HL-60 (cell line): ENCODE measurements around the gene ARL4C.

ENCODE experiments used
- DNase-seq, 2 experiments: peaks; one replicate each; pipeline ENCODE4 v3.0.0-alpha.2; 2010 to 2020; ENCODE audit warnings: low read depth in 1 of 2, low spot score in 1 of 2
- H3K27ac ChIP-seq: fragments of 250-450 bp; sonication (Bioruptor Pico); replicated peaks from 2 replicates; pipeline ENCODE4 v1.5.1; 2020; ENCODE audit warnings: mild to moderate bottlenecking, moderate library complexity
- H3K27me3 ChIP-seq: fragments of 250-450 bp; sonication (Bioruptor Pico); 2 replicates; pipeline ENCODE4 v1.5.1; 2021; ENCODE audit warnings: mild to moderate bottlenecking, moderate library complexity; ENCODE audit not compliant: insufficient read depth, poor library complexity, severe bottlenecking
- H3K4me3 ChIP-seq: replicated peaks from 2 replicates; pipeline ENCODE4 v1.5.1; 2011; ENCODE audit warnings: mild to moderate bottlenecking, control low read depth, low read length; ENCODE audit not compliant: insufficient read depth
- GABPA ChIP-seq: IDR thresholded peaks from 2 replicates; pipeline ENCODE4 v1.6.1; 2012; ENCODE audit warnings: low read depth
- POLR2AphosphoS5 ChIP-seq: IDR thresholded peaks from 2 replicates; pipeline ENCODE4 v1.6.1; 2012; ENCODE audit warnings: low read depth
- REST ChIP-seq: IDR thresholded peaks from 2 replicates; pipeline ENCODE4 v1.6.1; 2012; ENCODE audit warnings: low read depth; ENCODE audit not compliant: insufficient replicate concordance
- SPI1 ChIP-seq: IDR thresholded peaks from 2 replicates; pipeline ENCODE4 v1.6.1; 2012; ENCODE audit warnings: low read depth, mild to moderate bottlenecking, borderline replicate concordance
- TF ChIP-seq, protein P1 (sequence below): IDR thresholded peaks from one replicate; pipeline ENCODE4 v1.5.1; 2011; ENCODE audit warnings: low read length, control low read depth, inconsistent platforms; ENCODE audit not compliant: insufficient read depth

Gene ARL4C

DNA sequence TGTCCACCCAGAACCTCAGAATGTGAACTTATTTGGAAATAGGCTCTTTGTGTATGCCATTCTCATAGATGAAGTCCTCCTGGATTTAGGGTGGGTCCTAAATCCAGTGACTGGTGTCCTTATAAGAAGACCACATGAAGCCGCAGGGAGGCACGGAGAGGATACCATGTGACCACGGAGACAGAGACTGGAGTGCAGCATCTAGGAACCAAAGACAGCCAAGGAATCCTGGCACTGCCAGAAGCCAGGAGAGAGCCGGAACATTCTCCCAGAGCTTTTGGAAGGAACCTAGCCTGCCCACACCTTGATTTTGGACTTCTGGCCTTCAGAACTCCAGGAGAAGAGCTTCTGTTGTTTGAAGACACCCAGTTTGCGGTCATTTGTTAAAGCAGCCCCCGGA is 49.7 kb downstream of the ARL4C start:
- Histone ChIP-seq H3K27me3 (no peaks in the 10 kb centered on the region), H3K27ac (peak overlapping the region; percentile 85), H3K4me3 (no peak overlapping the region)
- TF ChIP-seq, protein P1, sequence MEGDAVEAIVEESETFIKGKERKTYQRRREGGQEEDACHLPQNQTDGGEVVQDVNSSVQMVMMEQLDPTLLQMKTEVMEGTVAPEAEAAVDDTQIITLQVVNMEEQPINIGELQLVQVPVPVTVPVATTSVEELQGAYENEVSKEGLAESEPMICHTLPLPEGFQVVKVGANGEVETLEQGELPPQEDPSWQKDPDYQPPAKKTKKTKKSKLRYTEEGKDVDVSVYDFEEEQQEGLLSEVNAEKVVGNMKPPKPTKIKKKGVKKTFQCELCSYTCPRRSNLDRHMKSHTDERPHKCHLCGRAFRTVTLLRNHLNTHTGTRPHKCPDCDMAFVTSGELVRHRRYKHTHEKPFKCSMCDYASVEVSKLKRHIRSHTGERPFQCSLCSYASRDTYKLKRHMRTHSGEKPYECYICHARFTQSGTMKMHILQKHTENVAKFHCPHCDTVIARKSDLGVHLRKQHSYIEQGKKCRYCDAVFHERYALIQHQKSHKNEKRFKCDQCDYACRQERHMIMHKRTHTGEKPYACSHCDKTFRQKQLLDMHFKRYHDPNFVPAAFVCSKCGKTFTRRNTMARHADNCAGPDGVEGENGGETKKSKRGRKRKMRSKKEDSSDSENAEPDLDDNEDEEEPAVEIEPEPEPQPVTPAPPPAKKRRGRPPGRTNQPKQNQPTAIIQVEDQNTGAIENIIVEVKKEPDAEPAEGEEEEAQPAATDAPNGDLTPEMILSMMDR, result no peak
- TF ChIP-seq SPI1 (no peak), POLR2AphosphoS5 (no peak), REST (no peak), GABPA (no peak)
- DNase-seq, result no peak

- Histone ChIP-seq H3K27me3 (no peaks in the 10 kb centered on the region), H3K27ac (peak overlapping the region; percentile 85), H3K4me3 (no peak overlapping the region)
- peak; percentile 91 to 97 for DNase-seq
- TF ChIP-seq SPI1, result peak; percentile 99
- TF ChIP-seq GABPA, result no peak
- TF ChIP-seq POLR2AphosphoS5, result peak; percentile 86
- TF ChIP-seq, protein P1, result no peak
- TF ChIP-seq REST, result no peak
Observed at GRCh38 chr2:234446404-234447076, 50.3 kb downstream of the ARL4C start.

GRCh38 chr2:234444893-234445292 is 52.0 kb downstream of the ARL4C start:
- DNase-seq, result peak in 1 of 2 experiments; percentile 40
- TF ChIP-seq POLR2AphosphoS5 (no peak), SPI1 (no peak)
- Histone ChIP-seq H3K27me3 (no peaks in the 10 kb centered on the region), H3K4me3 (no peak overlapping the region), H3K27ac (peak overlapping the region; percentile 40)

DNA sequence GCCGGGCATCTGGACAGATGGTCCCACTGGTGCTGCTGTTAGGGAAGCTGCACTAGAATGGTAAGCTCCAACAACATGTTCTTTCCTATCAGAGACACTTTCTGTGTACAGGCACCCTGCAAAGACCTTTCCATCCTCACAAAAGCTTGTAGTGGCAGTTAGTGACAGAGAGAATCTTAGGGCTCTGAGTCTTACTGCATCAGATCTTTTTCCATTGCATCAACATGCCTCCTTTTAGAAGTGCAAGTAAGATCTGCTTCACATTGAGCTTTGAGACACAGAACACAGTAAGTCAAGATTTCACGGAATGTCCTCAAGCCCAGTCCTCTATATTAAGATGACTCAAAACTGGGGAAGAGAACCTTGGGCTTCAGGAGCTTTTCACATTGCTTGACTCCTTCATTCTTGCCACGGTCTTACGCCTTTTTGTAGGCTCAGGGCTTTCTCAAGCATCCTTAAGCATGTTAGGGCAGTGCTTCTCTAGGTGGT is 52.6 kb downstream of the ARL4C start:
- H3K27ac ChIP-seq, result no peak overlapping the region
- no peak for DNase-seq

More for the DNA sequence above, 52.6 kb downstream of the ARL4C start:
- Histone ChIP-seq H3K27me3 (no peaks in the 10 kb centered on the region), H3K4me3 (no peak overlapping the region)
- TF ChIP-seq GABPA, result no peak
- no peak for TF ChIP-seq REST
- TF ChIP-seq, protein P1, result no peak
- no peak for TF ChIP-seq SPI1
- TF ChIP-seq POLR2AphosphoS5, result no peak
